ENCODE results near the gene S100A13.
"Not testable (repeated sequence)": the region's sequence is repeated elsewhere in the genome, so short reads cannot be mapped to it uniquely, and the experiment has no call there.

S100A13 gene

GRCh38 chr1:153648000-153648643 lies 20.8 kb upstream of the S100A13 start:
- no peak for DNase-seq (ENCODE audit: low read depth)

- DNase-seq (ENCODE audit: low read depth), result no peak
These were observed 20.0 kb upstream of the S100A13 start for GRCh38 chr1:153647346-153647714.

GRCh38 chr1:153646672-153647345 lies 19.5 kb upstream of the S100A13 start:
- no peak for DNase-seq (ENCODE audit: low read depth)

- no peak for DNase-seq (ENCODE audit: low read depth)
These were observed 16.5 kb upstream of the S100A13 start for GRCh38 chr1:153643816-153644215.

- no peak for DNase-seq (ENCODE audit: low read depth)
These were observed 15.8 kb upstream of the S100A13 start for GRCh38 chr1:153643100-153643499.

GRCh38 chr1:153642161-153642560 lies 14.9 kb upstream of the S100A13 start:
- DNase-seq (ENCODE audit: low read depth), result no peak

GRCh38 chr1:153640861-153641260 lies 13.6 kb upstream of the S100A13 start:
- DNase-seq (ENCODE audit: low read depth), result no peak

GRCh38 chr1:153640213-153640612 lies 12.9 kb upstream of the S100A13 start:
- DNase-seq (ENCODE audit: low read depth), result not testable (repeated sequence)

GRCh38 chr1:153639280-153639679 lies 12.0 kb upstream of the S100A13 start:
- DNase-seq (ENCODE audit: low read depth), result no peak

- no peak for DNase-seq (ENCODE audit: low read depth)
These were observed 11.0 kb upstream of the S100A13 start for GRCh38 chr1:153638261-153638660.

- DNase-seq (ENCODE audit: low read depth), result no peak
These were observed 9.0 kb upstream of the S100A13 start for GRCh38 chr1:153636312-153636711.

- DNase-seq (ENCODE audit: low read depth), result no peak
These were observed 8.6 kb upstream of the S100A13 start for GRCh38 chr1:153635872-153636271.

- peak; percentile 87 for DNase-seq (ENCODE audit: low read depth)
These were observed 6.7 kb upstream of the S100A13 start, which contains the start of gene CHTOP for GRCh38 chr1:153633754-153634665. Gene CHTOP, plus strand, starts transcription at chr1:153634066. Its CDS starts 2,523 bp downstream, at chr1:153636589.

- DNase-seq (ENCODE audit: low read depth), result no peak
These were observed 6.0 kb upstream of the S100A13 start for GRCh38 chr1:153633161-153633753.

GRCh38 chr1:153631047-153632022 lies 4.0 kb upstream of the S100A13 start:
- DNase-seq (ENCODE audit: low read depth), result no peak

- no peak for DNase-seq (ENCODE audit: low read depth)
These were observed 3.1 kb upstream of the S100A13 start for GRCh38 chr1:153630384-153630783.

GRCh38 chr1:153629971-153630370 lies 2.7 kb upstream of the S100A13 start:
- no peak for DNase-seq (ENCODE audit: low read depth)

GRCh38 chr1:153629343-153629665 lies 2.0 kb upstream of the S100A13 start:
- no peak for DNase-seq (ENCODE audit: low read depth)

- no peak for DNase-seq (ENCODE audit: low read depth)
These were observed 1.5 kb upstream of the S100A13 start for GRCh38 chr1:153628638-153629342.

Measured in GM04503 (cell line).